GM12875 (cell line): ENCODE results near the gene AQP12A.
"Not testable (repeated sequence)": the region's sequence is repeated elsewhere in the genome, so short reads cannot be mapped to it uniquely, and the experiment has no call there.

ENCODE experiments used
- H3K4me3 ChIP-seq: one replicate; pipeline ENCODE4 v1.5.1; 2011; ENCODE audit warnings: low read depth, low read length, control low read depth
- TF ChIP-seq, protein P1 (sequence below): IDR thresholded peaks from 2 replicates; pipeline ENCODE4 v1.5.1; 2011; ENCODE audit warnings: low read depth, mild to moderate bottlenecking, control low read depth, inconsistent platforms, low read length, moderate library complexity, borderline replicate concordance; ENCODE audit not compliant: insufficient read depth

Gene AQP12A

DNA sequence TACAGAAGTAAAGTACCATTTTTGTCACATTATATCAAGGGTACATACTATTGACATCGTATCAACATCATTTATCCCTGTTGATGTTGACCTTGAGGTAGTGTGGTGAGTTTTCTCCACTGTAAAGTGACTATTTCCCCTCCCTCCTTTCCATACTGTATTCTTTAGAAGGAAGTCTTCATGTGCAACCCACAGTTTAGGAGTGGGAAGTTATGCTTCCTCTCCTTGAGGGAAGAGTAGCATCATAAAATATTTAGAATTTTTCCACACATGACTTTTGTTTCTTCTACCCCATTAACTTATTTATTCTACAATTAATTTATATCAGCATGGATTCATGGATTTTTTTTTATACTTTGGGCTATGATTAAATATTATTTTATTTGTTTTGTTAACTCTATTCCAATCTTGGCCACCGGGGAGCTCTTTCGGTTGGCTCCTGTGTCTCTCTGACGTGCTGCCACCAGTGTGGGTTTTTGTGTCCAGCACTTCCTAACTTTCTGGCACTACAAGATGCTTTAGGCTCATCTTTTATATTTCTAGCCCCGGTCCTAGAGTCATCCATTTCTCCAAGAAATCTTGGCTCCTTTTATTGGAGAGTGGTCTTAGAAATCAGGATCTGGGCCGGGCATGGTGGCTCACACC lies 28.0 kb upstream of the AQP12A start:
- TF ChIP-seq, protein P1, sequence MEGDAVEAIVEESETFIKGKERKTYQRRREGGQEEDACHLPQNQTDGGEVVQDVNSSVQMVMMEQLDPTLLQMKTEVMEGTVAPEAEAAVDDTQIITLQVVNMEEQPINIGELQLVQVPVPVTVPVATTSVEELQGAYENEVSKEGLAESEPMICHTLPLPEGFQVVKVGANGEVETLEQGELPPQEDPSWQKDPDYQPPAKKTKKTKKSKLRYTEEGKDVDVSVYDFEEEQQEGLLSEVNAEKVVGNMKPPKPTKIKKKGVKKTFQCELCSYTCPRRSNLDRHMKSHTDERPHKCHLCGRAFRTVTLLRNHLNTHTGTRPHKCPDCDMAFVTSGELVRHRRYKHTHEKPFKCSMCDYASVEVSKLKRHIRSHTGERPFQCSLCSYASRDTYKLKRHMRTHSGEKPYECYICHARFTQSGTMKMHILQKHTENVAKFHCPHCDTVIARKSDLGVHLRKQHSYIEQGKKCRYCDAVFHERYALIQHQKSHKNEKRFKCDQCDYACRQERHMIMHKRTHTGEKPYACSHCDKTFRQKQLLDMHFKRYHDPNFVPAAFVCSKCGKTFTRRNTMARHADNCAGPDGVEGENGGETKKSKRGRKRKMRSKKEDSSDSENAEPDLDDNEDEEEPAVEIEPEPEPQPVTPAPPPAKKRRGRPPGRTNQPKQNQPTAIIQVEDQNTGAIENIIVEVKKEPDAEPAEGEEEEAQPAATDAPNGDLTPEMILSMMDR: no peak
- no peak overlapping the region for H3K4me3 ChIP-seq

DNA sequence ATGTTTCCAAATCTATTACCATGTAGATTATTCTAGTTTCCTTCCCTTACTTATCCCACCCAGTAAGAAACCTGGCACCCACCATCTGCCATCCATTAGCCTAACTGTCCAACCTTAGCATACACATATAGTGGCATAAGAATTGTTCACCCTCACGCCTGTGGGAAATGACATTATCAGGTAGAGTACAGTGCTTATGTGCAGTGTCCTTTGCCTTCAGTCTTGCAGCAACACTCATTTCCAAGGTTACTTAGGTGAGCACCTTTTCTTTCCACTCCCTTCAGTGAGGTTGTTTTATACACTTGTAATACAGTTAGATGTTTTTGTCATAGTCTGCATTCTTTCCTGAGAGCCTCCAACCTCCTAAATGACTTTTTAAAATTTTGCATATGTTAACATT lies 27.0 kb upstream of the AQP12A start:
- TF ChIP-seq, protein P1: no peak
- no peak overlapping the region for H3K4me3 ChIP-seq

DNA sequence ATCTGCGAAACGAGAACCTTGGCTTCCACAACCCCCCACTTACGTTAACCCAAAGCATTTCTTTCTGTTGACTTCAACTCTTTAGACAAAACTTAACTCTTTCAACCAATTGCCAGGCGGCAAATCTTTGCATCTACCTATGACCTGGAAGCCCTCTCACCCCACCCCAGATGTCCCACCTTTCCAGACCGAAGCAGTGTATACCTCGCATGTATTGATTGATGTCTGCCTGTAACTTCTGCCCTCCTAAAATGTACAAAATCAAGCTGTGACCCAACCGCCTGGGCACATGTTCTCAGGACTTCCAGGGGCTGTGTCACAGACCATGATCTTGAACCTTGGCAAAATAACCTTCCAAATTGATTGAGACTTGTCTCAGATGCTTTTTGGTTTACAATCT lies 21.3 kb upstream of the AQP12A start:
- TF ChIP-seq, protein P1: no peak
- no peak overlapping the region for H3K4me3 ChIP-seq

DNA sequence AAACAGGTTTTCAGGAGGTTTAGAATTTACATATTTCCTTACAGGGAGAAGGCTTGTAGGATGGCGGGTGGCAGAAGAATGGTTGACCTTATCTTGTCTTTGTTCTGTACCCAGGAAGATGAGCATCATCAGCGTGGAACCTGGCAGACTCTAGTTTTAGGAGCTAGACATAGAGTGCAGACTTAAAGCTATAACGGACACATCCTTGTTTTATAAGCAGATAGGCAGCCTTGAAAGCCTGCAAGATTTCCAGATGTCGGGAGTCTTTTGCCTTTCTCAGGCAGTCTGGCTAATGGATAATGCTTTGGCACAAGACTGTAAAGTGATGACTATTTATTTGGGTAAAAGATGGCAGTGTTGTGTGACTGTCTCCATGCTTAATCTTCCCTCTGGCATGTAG lies 20.7 kb upstream of the AQP12A start:
- TF ChIP-seq, protein P1: no peak
- no peak overlapping the region for H3K4me3 ChIP-seq

DNA sequence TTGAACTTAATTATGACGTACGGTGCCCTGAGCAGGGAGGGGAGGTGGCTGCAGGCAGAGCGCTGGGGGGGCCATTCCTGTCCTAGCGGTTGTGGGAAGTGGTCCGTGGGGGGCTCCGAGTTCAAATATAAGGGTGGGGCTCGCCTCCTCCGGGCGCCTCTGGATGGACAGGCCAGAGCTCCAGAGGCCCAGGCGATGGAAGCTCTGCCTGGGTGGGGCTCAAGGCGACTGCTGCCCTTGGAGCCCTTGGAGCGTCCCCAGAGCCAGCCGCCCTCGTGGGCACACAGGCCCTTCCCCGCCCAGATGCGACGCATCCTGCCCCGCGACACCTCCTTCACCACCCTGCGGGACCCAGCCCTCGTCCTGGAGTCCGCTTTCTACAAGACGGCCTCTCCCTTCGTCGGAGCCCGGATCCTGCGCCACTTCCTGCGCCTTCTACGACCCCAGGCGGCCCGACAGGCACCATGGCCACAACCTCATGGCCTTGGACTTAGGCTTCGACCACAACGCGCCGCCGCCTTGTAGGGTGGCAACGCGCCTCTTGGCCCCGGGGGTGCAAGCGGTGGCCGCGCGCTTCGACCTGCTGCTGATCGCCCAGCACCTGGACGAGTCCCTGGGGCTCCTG lies 19.5 kb upstream of the AQP12A start:
- TF ChIP-seq, protein P1: no peak
- no peak overlapping the region for H3K4me3 ChIP-seq

DNA sequence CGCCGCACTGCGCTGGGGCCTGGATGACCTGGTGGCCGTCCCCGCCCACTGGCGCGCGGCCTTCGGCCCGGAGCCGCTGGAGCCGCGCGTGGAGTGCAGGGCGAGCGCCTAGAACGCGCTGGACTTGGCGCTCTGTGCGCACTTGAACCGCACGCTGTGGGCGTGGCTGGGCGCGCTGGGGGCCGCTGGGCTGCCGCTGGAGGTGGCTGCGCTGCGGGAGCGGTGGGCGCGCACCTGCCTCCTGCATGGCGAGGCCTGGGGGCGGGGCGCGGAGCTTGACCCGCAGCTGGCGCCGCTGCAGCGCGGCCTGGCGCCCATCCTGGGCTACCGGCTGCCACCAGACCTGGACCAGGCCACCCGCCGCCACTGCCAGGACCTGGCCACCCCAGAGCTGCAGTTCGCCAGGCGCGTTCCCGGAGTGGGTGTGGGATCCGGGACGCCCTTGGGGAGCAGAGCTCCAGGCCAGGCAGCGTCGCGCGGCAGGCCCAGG lies 18.9 kb upstream of the AQP12A start:
- TF ChIP-seq, protein P1: no peak
- H3K4me3 ChIP-seq: no peak overlapping the region

DNA sequence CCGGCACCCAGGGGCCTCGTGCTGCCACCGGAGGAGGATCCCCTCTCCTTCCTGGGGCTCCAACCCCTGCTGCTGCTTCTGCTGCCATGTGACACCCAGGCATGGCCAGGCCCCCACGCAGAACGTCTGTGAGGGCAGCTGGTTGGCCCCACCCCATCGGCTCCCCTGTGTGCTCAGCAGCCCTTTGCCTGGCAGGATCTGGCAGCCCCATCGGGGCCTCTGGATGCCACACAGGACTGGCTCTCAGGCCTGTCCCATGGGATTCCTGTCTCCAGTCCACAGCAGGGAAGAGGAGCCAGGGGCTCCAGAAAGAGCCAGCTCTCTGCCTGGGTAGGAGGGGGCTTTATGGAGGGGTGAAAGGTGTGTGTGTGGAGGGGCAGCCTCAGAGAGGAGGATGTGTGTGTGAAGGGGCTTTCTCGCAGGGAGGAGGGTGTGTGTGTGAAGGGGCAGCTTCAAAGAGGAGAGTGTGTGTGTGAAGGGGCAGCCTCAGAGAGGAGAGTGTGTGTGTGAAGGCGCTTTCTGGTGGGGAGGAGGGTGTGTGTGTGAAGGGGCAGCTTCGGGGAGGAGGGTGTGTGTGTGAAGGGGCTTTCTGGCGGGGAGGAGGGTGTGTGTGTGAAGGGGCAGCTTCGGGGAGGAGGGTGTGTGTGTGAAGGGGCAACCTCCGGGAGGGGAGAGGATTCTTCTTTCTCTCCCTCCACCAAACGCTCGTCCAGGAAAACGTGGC lies 17.0 kb upstream of the AQP12A start:
- not testable (repeated sequence) for H3K4me3 ChIP-seq

DNA sequence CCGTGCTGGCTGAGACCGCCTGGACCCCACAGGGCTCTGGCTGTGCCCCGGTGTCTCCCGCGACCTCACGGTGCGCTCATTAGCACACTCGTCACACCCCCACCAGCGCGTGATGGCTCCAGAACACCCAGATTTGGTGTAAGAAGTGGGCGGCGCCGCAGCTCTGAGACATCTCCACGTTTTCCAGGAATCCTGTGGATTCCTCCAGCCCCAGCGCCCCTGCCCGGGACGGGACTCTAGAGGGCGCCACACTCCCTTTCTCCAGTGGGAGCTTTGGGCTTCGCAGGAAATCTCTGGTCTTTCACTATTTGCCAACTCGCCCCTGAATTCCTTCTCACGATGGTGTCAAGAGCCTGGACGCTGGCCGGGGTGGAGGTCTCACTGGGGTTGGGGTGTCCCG lies 16.3 kb upstream of the AQP12A start:
- not testable (repeated sequence) for H3K4me3 ChIP-seq

DNA sequence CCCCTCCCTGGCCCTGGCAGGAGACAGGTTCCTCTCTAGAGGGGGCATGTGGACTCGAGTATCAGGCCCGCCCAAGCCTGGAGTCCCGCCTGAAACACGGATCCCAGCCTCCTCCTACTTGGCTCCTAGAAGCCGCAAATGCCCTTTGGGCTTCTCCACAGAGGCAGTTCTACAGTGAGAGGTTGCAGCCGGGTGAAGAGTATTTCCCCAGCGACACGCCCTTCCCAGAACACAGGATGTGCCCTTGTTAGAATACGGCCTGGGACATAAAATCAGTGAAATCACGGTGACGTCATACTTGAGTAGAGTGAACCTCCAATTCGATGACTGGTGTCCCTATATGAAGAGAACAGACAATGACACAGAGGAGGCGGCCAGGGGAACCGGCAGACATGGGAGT lies 13.6 kb upstream of the AQP12A start:
- H3K4me3 ChIP-seq: not testable (repeated sequence)

DNA sequence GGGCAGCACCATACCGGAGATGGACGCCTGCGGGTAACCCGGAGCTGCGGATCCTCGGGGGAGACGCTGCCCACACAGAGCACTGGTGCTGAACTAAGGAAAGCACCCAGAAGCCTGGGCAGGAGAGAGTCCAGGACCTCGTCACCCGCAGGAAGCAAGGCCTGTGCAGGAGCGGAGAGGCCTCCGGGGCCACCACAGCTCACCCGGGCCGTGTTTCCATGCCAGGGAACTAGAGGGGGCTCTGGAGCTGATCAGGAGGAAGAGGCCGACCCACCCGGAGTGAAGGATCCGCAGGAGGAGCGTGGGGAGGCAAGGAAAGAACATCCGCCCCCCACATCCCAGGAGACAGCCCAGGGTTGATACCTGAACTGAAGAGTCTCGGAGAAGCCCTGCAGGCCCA lies 12.8 kb upstream of the AQP12A start:
- not testable (repeated sequence) for H3K4me3 ChIP-seq

DNA sequence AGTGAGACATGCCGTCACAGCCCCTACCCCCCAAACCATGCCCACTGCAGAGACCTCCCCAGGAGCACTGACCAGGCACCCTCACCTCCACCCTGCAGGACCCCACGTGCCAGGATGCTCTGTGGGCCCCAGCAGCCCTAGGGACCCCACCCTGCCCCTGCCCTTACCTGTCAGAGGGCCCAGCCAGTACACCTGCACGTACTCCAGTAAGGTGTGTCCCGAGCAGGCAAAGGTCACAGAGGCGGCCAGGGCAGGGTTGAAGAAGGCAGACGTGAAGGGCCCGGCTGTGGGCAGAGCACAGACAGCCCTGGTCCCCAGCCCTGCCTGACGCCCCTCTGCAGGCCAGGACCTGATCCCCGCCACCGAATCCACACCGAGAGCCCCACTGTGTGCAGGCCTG lies 11.5 kb upstream of the AQP12A start:
- not testable (repeated sequence) for H3K4me3 ChIP-seq
